Measurements from ENCODE around the gene NEU4.

- TF ChIP-seq, protein P1, sequence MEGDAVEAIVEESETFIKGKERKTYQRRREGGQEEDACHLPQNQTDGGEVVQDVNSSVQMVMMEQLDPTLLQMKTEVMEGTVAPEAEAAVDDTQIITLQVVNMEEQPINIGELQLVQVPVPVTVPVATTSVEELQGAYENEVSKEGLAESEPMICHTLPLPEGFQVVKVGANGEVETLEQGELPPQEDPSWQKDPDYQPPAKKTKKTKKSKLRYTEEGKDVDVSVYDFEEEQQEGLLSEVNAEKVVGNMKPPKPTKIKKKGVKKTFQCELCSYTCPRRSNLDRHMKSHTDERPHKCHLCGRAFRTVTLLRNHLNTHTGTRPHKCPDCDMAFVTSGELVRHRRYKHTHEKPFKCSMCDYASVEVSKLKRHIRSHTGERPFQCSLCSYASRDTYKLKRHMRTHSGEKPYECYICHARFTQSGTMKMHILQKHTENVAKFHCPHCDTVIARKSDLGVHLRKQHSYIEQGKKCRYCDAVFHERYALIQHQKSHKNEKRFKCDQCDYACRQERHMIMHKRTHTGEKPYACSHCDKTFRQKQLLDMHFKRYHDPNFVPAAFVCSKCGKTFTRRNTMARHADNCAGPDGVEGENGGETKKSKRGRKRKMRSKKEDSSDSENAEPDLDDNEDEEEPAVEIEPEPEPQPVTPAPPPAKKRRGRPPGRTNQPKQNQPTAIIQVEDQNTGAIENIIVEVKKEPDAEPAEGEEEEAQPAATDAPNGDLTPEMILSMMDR (IDR thresholded peaks at IDR 0.05): no peak
- no peak for TF ChIP-seq POLR2A (IDR thresholded peaks at IDR 0.05)
Measured at GRCh38 chr2:241813644-241814392, 4.8 kb downstream of the NEU4 start.
